ENCODE results near the gene CPM. TPM values are rescaled to one million over a fixed set of nuclear protein-coding genes. Genes with fewer than 3 reads are reported as not detected.

Gene CPM
- total RNA-seq, 4 donors from 2014 or later, result 76.1 to 149 (median 123) TPM

- H3K4me3 ChIP-seq (ENCODE audit: low read depth, poor library complexity, severe bottlenecking), result no peak overlapping the region
- no peak for DNase-seq (ENCODE audit: low spot score in 2 of 2)
- intact Hi-C loops (cut with DNase I; ENCODE audit: low total_unique reads), result no loop called here
- TF ChIP-seq POLR2A (IDR thresholded peaks at IDR 0.05), result no peak
- TF ChIP-seq, protein P1, sequence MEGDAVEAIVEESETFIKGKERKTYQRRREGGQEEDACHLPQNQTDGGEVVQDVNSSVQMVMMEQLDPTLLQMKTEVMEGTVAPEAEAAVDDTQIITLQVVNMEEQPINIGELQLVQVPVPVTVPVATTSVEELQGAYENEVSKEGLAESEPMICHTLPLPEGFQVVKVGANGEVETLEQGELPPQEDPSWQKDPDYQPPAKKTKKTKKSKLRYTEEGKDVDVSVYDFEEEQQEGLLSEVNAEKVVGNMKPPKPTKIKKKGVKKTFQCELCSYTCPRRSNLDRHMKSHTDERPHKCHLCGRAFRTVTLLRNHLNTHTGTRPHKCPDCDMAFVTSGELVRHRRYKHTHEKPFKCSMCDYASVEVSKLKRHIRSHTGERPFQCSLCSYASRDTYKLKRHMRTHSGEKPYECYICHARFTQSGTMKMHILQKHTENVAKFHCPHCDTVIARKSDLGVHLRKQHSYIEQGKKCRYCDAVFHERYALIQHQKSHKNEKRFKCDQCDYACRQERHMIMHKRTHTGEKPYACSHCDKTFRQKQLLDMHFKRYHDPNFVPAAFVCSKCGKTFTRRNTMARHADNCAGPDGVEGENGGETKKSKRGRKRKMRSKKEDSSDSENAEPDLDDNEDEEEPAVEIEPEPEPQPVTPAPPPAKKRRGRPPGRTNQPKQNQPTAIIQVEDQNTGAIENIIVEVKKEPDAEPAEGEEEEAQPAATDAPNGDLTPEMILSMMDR (IDR thresholded peaks at IDR 0.05), result no peak
Observed at GRCh38 chr12:68970306-68970705, 37.3 kb upstream of the CPM start.

- 85 to 93% methylated on average over 3 of the region's 3 CpGs for WGBS, 2 donors
Observed at GRCh38 chr12:68967046-68967445, 34.1 kb upstream of the CPM start.

GRCh38 chr12:68963856-68964745 is 31.1 kb upstream of the CPM start:
- intact Hi-C loops (cut with DNase I; ENCODE audit: low total_unique reads), result no loop called here
- no peak for TF ChIP-seq POLR2A (IDR thresholded peaks at IDR 0.05)
- TF ChIP-seq, protein P1 (IDR thresholded peaks at IDR 0.05), result no peak
- WGBS, 2 donors, result 89 to 94% methylated on average over 7 of the region's 7 CpGs
- no peak for DNase-seq (ENCODE audit: low spot score in 2 of 2)
- no peak overlapping the region for H3K4me3 ChIP-seq (ENCODE audit: low read depth, poor library complexity, severe bottlenecking)

More at GRCh38 chr12:68967046-68967445, 34.1 kb upstream of the CPM start:
- no peak for DNase-seq (ENCODE audit: low spot score in 2 of 2)
- intact Hi-C loops (cut with DNase I; ENCODE audit: low total_unique reads), result no loop called here
- TF ChIP-seq POLR2A (IDR thresholded peaks at IDR 0.05), result no peak
- TF ChIP-seq, protein P1 (IDR thresholded peaks at IDR 0.05), result no peak
- no peak overlapping the region for H3K4me3 ChIP-seq (ENCODE audit: low read depth, poor library complexity, severe bottlenecking)

- no peak overlapping the region for H3K4me3 ChIP-seq (ENCODE audit: low read depth, poor library complexity, severe bottlenecking)
- no peak for DNase-seq (ENCODE audit: low spot score in 2 of 2)
- 66 to 70% methylated on average over 5 of the region's 5 CpGs for WGBS, 2 donors
- TF ChIP-seq, protein P1 (IDR thresholded peaks at IDR 0.05), result no peak
- no peak for TF ChIP-seq POLR2A (IDR thresholded peaks at IDR 0.05)
- intact Hi-C loops (cut with DNase I; ENCODE audit: low total_unique reads), result no loop called here
Observed at GRCh38 chr12:68962877-68963855, 30.2 kb upstream of the CPM start.

- TF ChIP-seq, protein P1 (IDR thresholded peaks at IDR 0.05), result no peak
- TF ChIP-seq POLR2A (IDR thresholded peaks at IDR 0.05), result no peak
- DNase-seq (ENCODE audit: low spot score in 2 of 2), result no peak
- no peak overlapping the region for H3K4me3 ChIP-seq (ENCODE audit: low read depth, poor library complexity, severe bottlenecking)
- 28 to 30% methylated on average over 7 of the region's 7 CpGs for WGBS, 2 donors
- intact Hi-C loops (cut with DNase I; ENCODE audit: low total_unique reads), result no loop called here
Observed at GRCh38 chr12:68959891-68960464, 27.0 kb upstream of the CPM start.

All from lower leg skin (tissue), 4 donors.